Ishikawa (cell line): ENCODE results near the gene FRMD6.

Experiments
- CEBPB ChIP-seq: IDR thresholded peaks from 2 replicates; pipeline ENCODE4 v1.6.1; 2012
- CREB1 ChIP-seq: IDR thresholded peaks from 2 replicates; pipeline ENCODE4 v1.6.1; 2012; ENCODE audit warnings: low read depth
- EGR1 ChIP-seq: IDR thresholded peaks from 2 replicates; pipeline ENCODE4 v1.6.1; 2012
- EP300 ChIP-seq: IDR thresholded peaks from 2 replicates; pipeline ENCODE4 v1.6.1; 2012; ENCODE audit warnings: borderline replicate concordance
- FOXM1 ChIP-seq: IDR thresholded peaks from 2 replicates; pipeline ENCODE4 v1.6.1; 2012; ENCODE audit warnings: low read depth, borderline replicate concordance
- MAX ChIP-seq: IDR thresholded peaks from 2 replicates; pipeline ENCODE4 v1.6.1; 2012
- NFIC ChIP-seq: IDR thresholded peaks from 2 replicates; pipeline ENCODE4 v1.6.1; 2012
- RAD21 ChIP-seq: IDR thresholded peaks from 2 replicates; pipeline ENCODE4 v1.6.1; 2012; ENCODE audit warnings: low read depth
- TAF1 ChIP-seq: IDR thresholded peaks from 2 replicates; pipeline ENCODE4 v1.6.1; 2012; ENCODE audit warnings: low read depth, mild to moderate bottlenecking
- TCF12 ChIP-seq: IDR thresholded peaks from 2 replicates; pipeline ENCODE4 v1.6.1; 2012; ENCODE audit warnings: low read depth
- TEAD4 ChIP-seq: IDR thresholded peaks from 2 replicates; pipeline ENCODE4 v1.6.1; 2012
- USF1 ChIP-seq: IDR thresholded peaks from 2 replicates; pipeline ENCODE4 v1.6.1; 2012
- YY1 ChIP-seq: IDR thresholded peaks from 2 replicates; pipeline ENCODE4 v1.6.1; 2012; ENCODE audit warnings: low read depth
- ZBTB7A ChIP-seq: IDR thresholded peaks from 2 replicates; pipeline ENCODE4 v1.6.1; 2012; ENCODE audit warnings: low read depth
- TF ChIP-seq, protein P1 (sequence below): IDR thresholded peaks from 2 replicates; pipeline ENCODE4 v1.6.1; 2012; ENCODE audit warnings: low read depth, mild to moderate bottlenecking

The FRMD6 gene

DNA sequence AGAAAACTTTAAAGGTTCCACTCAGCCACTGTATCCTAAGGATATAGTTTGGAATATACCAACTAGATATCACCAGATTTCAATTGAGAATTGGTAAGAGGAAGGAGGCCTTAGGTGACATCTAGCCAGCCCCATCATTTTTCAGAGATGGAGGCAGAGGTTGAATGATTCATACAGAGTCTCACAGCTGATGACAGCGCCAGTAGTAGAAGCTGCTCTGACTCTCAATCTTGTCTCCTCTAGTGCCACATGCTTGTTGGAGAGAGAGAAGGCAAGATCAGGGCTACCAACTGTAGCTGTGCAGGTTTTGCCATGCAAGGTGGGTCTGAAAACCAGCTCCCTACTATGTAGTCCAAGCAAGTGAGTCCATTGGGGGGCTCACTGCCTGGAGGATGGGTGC is 6.1 kb downstream of the FRMD6 start:
- TF ChIP-seq EP300 = no peak
- TF ChIP-seq, protein P1, sequence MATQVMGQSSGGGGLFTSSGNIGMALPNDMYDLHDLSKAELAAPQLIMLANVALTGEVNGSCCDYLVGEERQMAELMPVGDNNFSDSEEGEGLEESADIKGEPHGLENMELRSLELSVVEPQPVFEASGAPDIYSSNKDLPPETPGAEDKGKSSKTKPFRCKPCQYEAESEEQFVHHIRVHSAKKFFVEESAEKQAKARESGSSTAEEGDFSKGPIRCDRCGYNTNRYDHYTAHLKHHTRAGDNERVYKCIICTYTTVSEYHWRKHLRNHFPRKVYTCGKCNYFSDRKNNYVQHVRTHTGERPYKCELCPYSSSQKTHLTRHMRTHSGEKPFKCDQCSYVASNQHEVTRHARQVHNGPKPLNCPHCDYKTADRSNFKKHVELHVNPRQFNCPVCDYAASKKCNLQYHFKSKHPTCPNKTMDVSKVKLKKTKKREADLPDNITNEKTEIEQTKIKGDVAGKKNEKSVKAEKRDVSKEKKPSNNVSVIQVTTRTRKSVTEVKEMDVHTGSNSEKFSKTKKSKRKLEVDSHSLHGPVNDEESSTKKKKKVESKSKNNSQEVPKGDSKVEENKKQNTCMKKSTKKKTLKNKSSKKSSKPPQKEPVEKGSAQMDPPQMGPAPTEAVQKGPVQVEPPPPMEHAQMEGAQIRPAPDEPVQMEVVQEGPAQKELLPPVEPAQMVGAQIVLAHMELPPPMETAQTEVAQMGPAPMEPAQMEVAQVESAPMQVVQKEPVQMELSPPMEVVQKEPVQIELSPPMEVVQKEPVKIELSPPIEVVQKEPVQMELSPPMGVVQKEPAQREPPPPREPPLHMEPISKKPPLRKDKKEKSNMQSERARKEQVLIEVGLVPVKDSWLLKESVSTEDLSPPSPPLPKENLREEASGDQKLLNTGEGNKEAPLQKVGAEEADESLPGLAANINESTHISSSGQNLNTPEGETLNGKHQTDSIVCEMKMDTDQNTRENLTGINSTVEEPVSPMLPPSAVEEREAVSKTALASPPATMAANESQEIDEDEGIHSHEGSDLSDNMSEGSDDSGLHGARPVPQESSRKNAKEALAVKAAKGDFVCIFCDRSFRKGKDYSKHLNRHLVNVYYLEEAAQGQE = no peak
- no peak for TF ChIP-seq RAD21
- TF ChIP-seq TCF12 = no peak
- TF ChIP-seq FOXM1 = no peak
- TF ChIP-seq ZBTB7A = no peak
- TF ChIP-seq CEBPB = no peak
- no peak for TF ChIP-seq MAX
- no peak for TF ChIP-seq CREB1
- no peak for TF ChIP-seq TEAD4
- no peak for TF ChIP-seq TAF1
- TF ChIP-seq YY1 = no peak
- TF ChIP-seq EGR1 = no peak
- TF ChIP-seq USF1 = no peak
- TF ChIP-seq NFIC = no peak

- TF ChIP-seq MAX (no peak), CREB1 (no peak), RAD21 (no peak), YY1 (no peak), CEBPB (no peak), NFIC (no peak), FOXM1 (no peak), USF1 (no peak), ZBTB7A (no peak), TAF1 (no peak), EP300 (no peak)
- TF ChIP-seq, protein P1 = no peak
These were observed 6.9 kb downstream of the FRMD6 start for GRCh38 chr14:51658441-51659173.

DNA sequence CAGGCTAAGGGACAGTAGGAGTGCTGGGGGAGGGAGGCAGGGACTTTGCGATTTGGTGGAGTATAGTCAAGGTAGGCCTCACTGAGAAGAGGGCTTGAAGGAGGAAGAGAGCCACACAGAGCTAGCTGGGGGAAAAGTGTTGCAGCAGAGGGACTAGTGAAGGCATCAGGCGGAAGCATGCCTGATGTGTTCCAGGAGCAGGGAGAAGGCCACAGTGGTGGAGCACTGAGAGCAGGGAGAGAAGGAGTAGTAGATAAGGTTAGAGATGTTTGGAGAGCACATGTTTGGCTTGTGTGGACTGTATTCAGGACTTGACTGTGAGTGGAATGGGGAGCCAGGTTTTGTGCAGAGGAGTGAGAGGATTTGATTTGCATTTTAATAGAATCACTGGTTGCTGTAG is 9.0 kb downstream of the FRMD6 start:
- TF ChIP-seq EP300 (no peak), YY1 (no peak), TAF1 (no peak), CEBPB (no peak), RAD21 (no peak), TCF12 (no peak), USF1 (no peak), NFIC (no peak), ZBTB7A (no peak), TEAD4 (no peak)
- TF ChIP-seq, protein P1 = no peak

DNA sequence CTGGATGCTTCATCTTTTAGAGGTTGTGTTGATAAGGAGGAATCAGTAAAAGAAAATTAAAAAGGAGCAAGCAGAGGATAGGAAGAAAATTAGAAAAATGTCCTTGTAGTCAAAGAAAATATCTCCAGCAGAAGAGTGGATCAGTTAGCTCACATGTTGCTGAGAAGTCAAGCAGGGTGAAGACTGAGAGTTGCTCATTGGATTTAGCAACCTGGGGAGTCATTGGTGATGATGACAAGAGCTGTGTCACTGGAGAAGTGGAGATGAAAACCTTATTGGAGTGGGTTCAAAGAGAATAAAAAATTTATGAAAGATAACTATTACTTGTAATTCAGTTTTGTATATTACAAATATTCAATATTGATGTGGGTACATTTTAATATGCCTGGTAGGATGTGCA is 9.8 kb downstream of the FRMD6 start:
- TF ChIP-seq USF1 (no peak), MAX (no peak), CEBPB (no peak), TEAD4 (no peak), EGR1 (no peak), CREB1 (no peak), RAD21 (no peak), YY1 (no peak), TAF1 (no peak), NFIC (no peak), EP300 (no peak), ZBTB7A (no peak), TCF12 (no peak)
- TF ChIP-seq, protein P1 = no peak
